Adrenal gland (tissue), 19 donors: ENCODE results near the gene NCOA6. TPM values are rescaled to one million over a fixed set of nuclear protein-coding genes. Genes with fewer than 3 reads are reported as not detected.
A peak's percentile ranks its signal among the peaks of the same experiment; 100 is the strongest.

Source experiments
- DNase-seq, 7 donors: peaks; one replicate each; pipeline ENCODE4 v3.0.0-alpha.2; 2019 to 2020
- H3K27ac ChIP-seq, 5 donors: fragments of 200-600 bp; sonication (generic) in 4 of 5; 1 replicate in 3 of 5; 2 replicates in 2 of 5; pipeline versions ENCODE4 v1.5.1 to v1.8.0; 2016 to 2020; ENCODE audit warnings: mild to moderate bottlenecking in 1 of 5
- H3K27me3 ChIP-seq: fragments of 200-600 bp; 2 replicates; pipeline ENCODE4 v1.8.0; 2021
- H3K36me3 ChIP-seq, 2 donors: fragments of 200-600 bp; replicated peaks in 1 of 2; 1 replicate in 1 of 2; 2 replicates in 1 of 2; pipeline versions ENCODE4 v1.5.1 to v1.8.0; 2018 to 2022
- H3K4me1 ChIP-seq, 2 donors: fragments of 200-600 bp; replicated peaks in 1 of 2; 1 replicate in 1 of 2; 2 replicates in 1 of 2; pipeline versions ENCODE4 v1.5.1 to v1.8.0; 2018 to 2021
- H3K4me3 ChIP-seq, 4 donors: fragments of 200-600 bp; sonication (generic) in 3 of 4; one replicate each; pipeline ENCODE4 v1.5.1; 2016 to 2018
- H3K9me3 ChIP-seq, 3 donors: fragments of 200-600 bp; sonication (generic) in 1 of 3; replicated peaks in 1 of 3; 1 replicate in 2 of 3; 2 replicates in 1 of 3; pipeline versions ENCODE4 v1.5.1 to v1.8.0; 2016 to 2021
- CTCF ChIP-seq, 6 experiments: fragments of 450-650 bp in 4 of 6; fragments of 200-600 bp in 2 of 6; sonication (generic) in 1 of 6; IDR thresholded peaks; 1 replicate in 5 of 6; 2 replicates in 1 of 6; pipeline versions ENCODE4 v1.5.1 to v1.8.0; 2016 to 2021; ENCODE audit warnings: antibody characterized with exemption in 6 of 6, mild to moderate bottlenecking in 2 of 6, moderate library complexity in 1 of 6
- POLR2A ChIP-seq, 2 donors: fragments of 450-650 bp; IDR thresholded peaks; one replicate each; pipeline ENCODE4 v1.6.1; 2017; ENCODE audit warnings: antibody characterized with exemption in 2 of 2, mild to moderate bottlenecking in 2 of 2, moderate library complexity in 1 of 2
- WGBS, 4 donors: extraction: QIAGEN DNeasy Blood & Tissue Kit in 2 of 4; methylation state at CpG; one replicate each; pipeline versions ENCODE4 v1.1.5 to v1.1.7; 2013 to 2017; 5-methylcytosine and 5-hydroxymethylcytosine counted together
- intact Hi-C, 2 donors: fragments of 100-400 bp; cut with DNase I; formaldehyde crosslinking; loops; one replicate each; pipeline versions ENCODE4 v1.14.1 to v1.15.0; 2022 to 2023
- long read RNA-seq, 10 donors: library from polyadenylated mRNA in 3 of 10; unstranded in 2 of 10; stranded (forward) in 1 of 10; transcript quantifications; one replicate each; pipeline ENCODE4 v2.0.0 and lab custom pipeline, GENCODE V29; 2021 to 2026
- polyA plus RNA-seq, 3 donors: library from polyadenylated mRNA; stranded (reverse); fragments of 200-250 nt in 2 of 3; fragments of 350-450 nt in 1 of 3; fragmentation: Illumina TruSeq in 1 of 3; extraction: RNeasy Lipid Tissue Mini Kit (QIAGEN cat#74804) in 1 of 3; gene quantifications; one replicate each; pipeline ENCODE4 v1.2.3, GENCODE V29; 2013 to 2014
- total RNA-seq, 9 donors: library from RNA; depleted of rRNA in 4 of 9; stranded (reverse); fragments of >200 nt in 4 of 9; fragments of 120-200 nt in 1 of 9; fragmentation: NEBNext Ultra II Directional in 1 of 9; extraction: Animal tissue kit (Norgen Biotek cat#: 25700) in 1 of 9; gene quantifications; one replicate each; pipeline versions ENCODE4 v1.1.0 to v1.2.4, GENCODE V29; 2013 to 2023
- donor health status: healthy with polysubstance abuse.
- donor health status: Bipolar disorder and iron deficiency.
- donor health status: DM: yes; HTN: yes; CAD: no.
- donor health status: DM: no; HTN: no; CAD: no.
- donor health status: DM: no; HTN: no; CAD: no.
- donor health status: DM: yes; HTN: yes; CAD: no.

The NCOA6 gene
- total RNA-seq: 10 to 100 TPM; 12.2 to 25.4 (median 19.0) TPM
- polyA plus RNA-seq: 10 to 100 TPM; 31.8 to 58.2 (median 34.0) TPM
- long read RNA-seq, donor 1, partial matches to known transcripts: 46 of 46 reads
- long read RNA-seq, donor 1, other reads (novel, unspliced or antisense): 0 of 46 reads
- long read RNA-seq, donor 2, partial matches to known transcripts: 7 of 7 reads
- long read RNA-seq, donor 2, other reads (novel, unspliced or antisense): 0 of 7 reads
- long read RNA-seq, donor 3, partial matches to known transcripts: 11 of 11 reads
- long read RNA-seq, donor 3, other reads (novel, unspliced or antisense): 0 of 11 reads
- long read RNA-seq, donor 4, partial matches to known transcripts: 2 of 3 reads
- long read RNA-seq, donor 4, other reads (novel, unspliced or antisense): 1 of 3 reads
- long read RNA-seq, donor 5, full-length matches to known transcripts: 1 of 5 reads
- long read RNA-seq, donor 5, partial matches to known transcripts: 2 of 5 reads
- long read RNA-seq, donor 5, other reads (novel, unspliced or antisense): 2 of 5 reads
- long read RNA-seq, donor 6, partial matches to known transcripts: 2 of 2 reads
- long read RNA-seq, donor 6, other reads (novel, unspliced or antisense): 0 of 2 reads
- long read RNA-seq, donor 7: 0 reads
- long read RNA-seq, donor 8, partial matches to known transcripts: 163 of 178 reads
- long read RNA-seq, donor 8, other reads (novel, unspliced or antisense): 15 of 178 reads
- long read RNA-seq, donor 9, partial matches to known transcripts: 24 of 24 reads
- long read RNA-seq, donor 9, other reads (novel, unspliced or antisense): 0 of 24 reads
- long read RNA-seq, donor 10, partial matches to known transcripts: 5 of 5 reads
- long read RNA-seq, donor 10, other reads (novel, unspliced or antisense): 0 of 5 reads

- Histone ChIP-seq H3K36me3 (no peaks in the 10 kb centered on the region), H3K27ac (peak within 1 kb of the TSS in 4 of 5 donors; percentile 67 to 99 (median 86)), H3K9me3 (no peaks in the 10 kb centered on the region), H3K27me3 (no peaks in the 10 kb centered on the region), H3K4me3 (peak within 1 kb of the TSS; percentile 3 to 92 (median 62)), H3K4me1 (peaks cover 13 to 22% of the 10 kb centered on the region in 2 donors)
- 7 to 28% (median 15%) methylated on average over 13 to 51 of the region's 52 CpGs for WGBS, 4 donors
- intact Hi-C loops: no loop called here
- peak; percentile 85 to 93 (median 90) for DNase-seq
- TF ChIP-seq POLR2A (IDR thresholded peaks at IDR 0.05) (peak in 1 of 2 donors; percentile 35), CTCF (IDR thresholded peaks at IDR 0.05) (no peak)
Observed at GRCh38 chr20:34825530-34826362, at the start of gene NCOA6. NCOA6 (minus strand) TSS chr20:34825651; CDS start chr20:34782355, 43,296 bp downstream.

- WGBS, 4 donors: 15 to 33% (median 22%) methylated on average over 2 of the region's 2 CpGs
- no peaks in the 10 kb centered on the region for H3K27me3 ChIP-seq
- H3K36me3 ChIP-seq: no peaks in the 10 kb centered on the region
- intact Hi-C loops: loop anchor here (5.0 kb wide), 3 partner anchors 78 to 218 kb away; partner anchors contain the start of gene TRPC4AP (in 1 of the 2)
- no peak overlapping the region for H3K4me3 ChIP-seq
- DNase-seq: peak; percentile 84 to 95 (median 86)
- peaks cover 16 to 43% of the 10 kb centered on the region in 2 donors for H3K4me1 ChIP-seq
- peak overlapping the region in 3 of 5 donors; percentile 22 to 94 (median 87) for H3K27ac ChIP-seq
- no peak for TF ChIP-seq POLR2A (IDR thresholded peaks at IDR 0.05)
- TF ChIP-seq CTCF (IDR thresholded peaks at IDR 0.05): peak; percentile 75 to 99 (median 96)
- H3K9me3 ChIP-seq: no peaks in the 10 kb centered on the region
Observed at GRCh38 chr20:34874094-34874654, 48.7 kb upstream of the NCOA6 start.

GRCh38 chr20:34873583-34874093 lies 48.2 kb upstream of the NCOA6 start:
- DNase-seq: no peak
- intact Hi-C loops: loop anchor here (5.0 kb wide), 3 partner anchors 79 to 219 kb away; partner anchors contain the start of gene TRPC4AP (in 1 of the 2)
- Histone ChIP-seq H3K27me3 (no peaks in the 10 kb centered on the region), H3K4me3 (no peak overlapping the region), H3K4me1 (peaks cover 16 to 43% of the 10 kb centered on the region in 2 donors), H3K36me3 (no peaks in the 10 kb centered on the region), H3K9me3 (no peaks in the 10 kb centered on the region), H3K27ac (no peak overlapping the region)
- TF ChIP-seq POLR2A (IDR thresholded peaks at IDR 0.05): no peak
- 40 to 53% (median 44%) methylated on average over 3 of the region's 3 CpGs for whole genome bisulfite sequencing, 4 donors
